BJ (cell line): ENCODE data around the gene KLK8. TPM values are rescaled to one million over a fixed set of nuclear protein-coding genes. Genes with fewer than 3 reads are reported as not detected.

Experiments used
- CTCF ChIA-PET: fragments of 350-600 bp; formaldehyde crosslinking; extraction: SDS; loops from one replicate; lab custom pipeline; 2021; ENCODE audit warnings: antibody characterized with exemption, inconsistent platforms; lab: Yijun Ruan, JAX
- POLR2A ChIA-PET: fragments of 300-600 bp; sonication (Branson Sonifier 250); formaldehyde crosslinking; extraction: SDS; loops from one replicate; lab custom pipeline; 2021; ENCODE audit warnings: antibody characterized with exemption; lab: Charles Lee
- DNase-seq: peaks from one replicate; pipeline ENCODE4 v3.0.0-alpha.2; 2011; ENCODE audit warnings: low read depth
- H3K27me3 ChIP-seq: 2 replicates; pipeline ENCODE4 v1.6.0; 2011; ENCODE audit warnings: low read length; ENCODE audit not compliant: control insufficient read depth, insufficient read depth
- H3K36me3 ChIP-seq: 2 replicates; pipeline ENCODE4 v1.5.1; 2011; ENCODE audit warnings: low read length; ENCODE audit not compliant: control insufficient read depth, insufficient read depth
- H3K4me3 ChIP-seq: 2 replicates; pipeline ENCODE4 v1.5.1; 2011; ENCODE audit warnings: low read depth, mild to moderate bottlenecking, control low read depth, low read length
- CTCF ChIP-seq: IDR thresholded peaks from 2 replicates; pipeline ENCODE4 v1.5.1; 2011; ENCODE audit warnings: low read depth, mild to moderate bottlenecking, control low read depth, inconsistent platforms, low read length, moderate library complexity; ENCODE audit not compliant: insufficient read depth
- polyA plus RNA-seq: library from polyadenylated mRNA; depleted of rRNA; stranded (reverse); fragments of >200 nt; gene quantifications from 2 replicates; pipeline ENCODE4 v1.2.3, GENCODE V29; 2011; rRNA removed

The KLK8 gene
- polyA plus RNA-seq, 1 experiment = not detected

GRCh38 chr19:50957587-50957986, 43.8 kb downstream of the KLK8 start:
- ChIA-PET CTCF (no interaction called here), POLR2A (no interaction called here)
- Histone ChIP-seq H3K4me3 (no peak overlapping the region), H3K27me3 (no peaks in the 10 kb centered on the region), H3K36me3 (no peaks in the 10 kb centered on the region)
- no peak for TF ChIP-seq CTCF
- no peak for DNase-seq

DNA sequence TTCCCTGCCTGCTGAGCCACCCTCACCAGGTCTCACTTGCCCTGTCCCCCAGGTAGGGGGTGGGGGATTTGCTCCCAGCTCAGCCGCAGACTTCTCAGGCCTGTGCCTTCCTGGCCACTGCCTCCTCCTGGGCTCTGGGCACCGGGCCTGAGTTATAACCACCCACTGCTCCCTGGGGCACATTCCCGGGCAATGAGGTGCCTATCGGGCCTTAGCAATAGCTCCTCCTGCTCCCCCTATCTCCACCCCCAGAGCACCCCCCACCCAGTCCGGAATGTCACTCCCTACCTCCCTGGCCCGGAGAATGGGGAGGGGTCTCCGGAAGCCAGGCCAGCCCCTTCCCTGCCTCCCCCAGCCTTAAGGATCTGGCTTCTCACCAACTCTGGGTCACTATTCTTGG, 48.5 kb downstream of the KLK8 start, which contains the start of gene KLK5:
Gene KLK5, minus strand, starts transcription at position 129 of the 400 bp plus-strand sequence. CDS start 381 bp downstream, outside the sequence.
- CTCF ChIA-PET = no interaction called here
- POLR2A ChIA-PET = no interaction called here
- TF ChIP-seq CTCF = no peak
- H3K36me3 ChIP-seq = no peaks in the 10 kb centered on the region
- H3K4me3 ChIP-seq = no peak within 1 kb of the TSS
- DNase-seq = no peak
- no peaks in the 10 kb centered on the region for H3K27me3 ChIP-seq

- H3K4me3 ChIP-seq = no peak overlapping the region
- ChIA-PET POLR2A (no interaction called here), CTCF (no interaction called here)
- no peak for TF ChIP-seq CTCF
- no peak for DNase-seq
- H3K27me3 ChIP-seq = no peaks in the 10 kb centered on the region
- no peaks in the 10 kb centered on the region for H3K36me3 ChIP-seq
Measured at GRCh38 chr19:50949861-50950260, 51.5 kb downstream of the KLK8 start.

- ChIA-PET CTCF (no interaction called here), POLR2A (no interaction called here)
- no peak for TF ChIP-seq CTCF
Measured at GRCh38 chr19:50947123-50947522, 54.3 kb downstream of the KLK8 start.

More at GRCh38 chr19:50947123-50947522, 54.3 kb downstream of the KLK8 start:
- Histone ChIP-seq H3K4me3 (no peak overlapping the region), H3K27me3 (no peaks in the 10 kb centered on the region), H3K36me3 (no peaks in the 10 kb centered on the region)
- DNase-seq = no peak

Other genes with a start within 250 kb of the KLK8 start
- not detected in 2 replicates for gene GPR32, start 231.1 kb downstream of the KLK8 start, polyA plus RNA-seq
- gene ACP4, start 211.2 kb downstream of the KLK8 start, polyA plus RNA-seq = not detected in 2 replicates
- gene KLK1, start 177.8 kb downstream of the KLK8 start, polyA plus RNA-seq = 0.15 and 0.17 TPM in 2 replicates
- not detected in 2 replicates for gene KLK15, start 168.0 kb downstream of the KLK8 start, polyA plus RNA-seq
- not detected in 2 replicates for gene KLK3, start 146.7 kb downstream of the KLK8 start, polyA plus RNA-seq
- not detected in 2 replicates for gene KLK2, start 128.2 kb downstream of the KLK8 start, polyA plus RNA-seq
- gene KLK4, start 90.2 kb downstream of the KLK8 start, polyA plus RNA-seq = not detected in 2 replicates
- gene KLK5, start 48.6 kb downstream of the KLK8 start, polyA plus RNA-seq = not detected in 2 replicates
- gene KLK6, start 32.0 kb downstream of the KLK8 start, polyA plus RNA-seq = not detected in 2 replicates
- gene KLK7, start 17.7 kb downstream of the KLK8 start, polyA plus RNA-seq = not detected in 2 replicates
- gene KLK10, start 18.1 kb upstream of the KLK8 start, polyA plus RNA-seq = not detected in 2 replicates
- gene KLK11, start 25.0 kb upstream of the KLK8 start, polyA plus RNA-seq = not detected in 2 replicates
- not detected in 2 replicates for gene KLK12, start 33.4 kb upstream of the KLK8 start, polyA plus RNA-seq
- not detected in 2 replicates for gene KLK13, start 63.5 kb upstream of the KLK8 start, polyA plus RNA-seq
- gene KLK14, start 81.3 kb upstream of the KLK8 start, polyA plus RNA-seq = 0.06 TPM in 1 of 2 replicates, not detected in the other
- 2.3 and 3.3 TPM in 2 replicates for gene CTU1, start 106.8 kb upstream of the KLK8 start, polyA plus RNA-seq
- not detected in 2 replicates for gene SIGLEC9, start 123.3 kb upstream of the KLK8 start, polyA plus RNA-seq
- gene SIGLEC7, start 140.7 kb upstream of the KLK8 start, polyA plus RNA-seq = not detected in 2 replicates
- not detected in 2 replicates for gene CD33, start 223.5 kb upstream of the KLK8 start, polyA plus RNA-seq
- gene SIGLECL1, start 249.5 kb upstream of the KLK8 start, polyA plus RNA-seq = not detected in 2 replicates